Esophagus muscularis mucosa (tissue), 4 donors: ENCODE results near the gene TRHDE. TPM values are rescaled to one million over a fixed set of nuclear protein-coding genes. Genes with fewer than 3 reads are reported as not detected.

Experiments
- DNase-seq: peaks from one replicate; pipeline ENCODE4 v3.0.0-alpha.2; 2017; ENCODE audit errors: extremely low spot score
- H3K27ac ChIP-seq, 4 donors: fragments of 200-600 bp; sonication (generic); replicated peaks in 1 of 4; 1 replicate in 3 of 4; 2 replicates in 1 of 4; pipeline ENCODE4 v1.5.1; 2016 to 2019; ENCODE audit warnings: mild to moderate bottlenecking in 1 of 4
- H3K27me3 ChIP-seq, 4 donors: fragments of 200-600 bp; sonication (generic); one replicate each; pipeline versions ENCODE4 v1.5.1 to v1.6.0; 2016 to 2019
- H3K36me3 ChIP-seq, 4 donors: fragments of 200-600 bp; sonication (generic); one replicate each; pipeline ENCODE4 v1.5.1; 2016 to 2019
- H3K4me1 ChIP-seq, 4 donors: fragments of 200-600 bp; sonication (generic); one replicate each; pipeline ENCODE4 v1.5.1; 2016 to 2019
- H3K4me3 ChIP-seq, 4 donors: fragments of 200-600 bp; sonication (generic); 1 replicate in 2 of 4; 2 replicates in 2 of 4; pipeline ENCODE4 v1.5.1; 2016 to 2019; ENCODE audit warnings: mild to moderate bottlenecking in 4 of 4, moderate library complexity in 1 of 4
- H3K9me3 ChIP-seq, 4 donors: fragments of 200-600 bp; sonication (generic); 1 replicate in 3 of 4; 2 replicates in 1 of 4; pipeline ENCODE4 v1.5.1; 2016 to 2019
- EP300 ChIP-seq: sonication (generic); formaldehyde crosslinking; IDR thresholded peaks from one replicate; pipeline ENCODE4 v1.6.1; 2017; ENCODE audit warnings: antibody characterized with exemption
- POLR2A ChIP-seq: fragments of 450-650 bp; IDR thresholded peaks from one replicate; pipeline ENCODE4 v1.6.1; 2017; ENCODE audit warnings: antibody characterized with exemption, moderate library complexity, mild to moderate bottlenecking, low read depth
- POLR2AphosphoS5 ChIP-seq, 2 donors: sonication (generic); formaldehyde crosslinking; IDR thresholded peaks; one replicate each; pipeline ENCODE4 v1.6.1; 2017; ENCODE audit warnings: antibody characterized with exemption in 2 of 2
- WGBS: methylation state at CpG from one replicate; pipeline ENCODE4 v1.1.5; 2018; 5-methylcytosine and 5-hydroxymethylcytosine counted together
- intact Hi-C: fragments of 100-400 bp; cut with DNase I; formaldehyde crosslinking; loops from one replicate; pipeline ENCODE4 v1.15.1; 2023
- total RNA-seq, 4 donors: library from RNA; depleted of rRNA; stranded (reverse); fragments of >200 nt; gene quantifications; one replicate each; pipeline versions ENCODE4 v1.1.0 to v1.2.1, GENCODE V29; 2016
- TF ChIP-seq, protein P1 (sequence below), 3 experiments: fragments of 200-600 bp in 2 of 3; fragments of 450-650 bp in 1 of 3; sonication (generic) in 2 of 3; IDR thresholded peaks; one replicate each; pipeline ENCODE4 v1.5.1; 2017 to 2019; ENCODE audit warnings: antibody characterized with exemption in 3 of 3, mild to moderate bottlenecking in 2 of 3, moderate library complexity in 1 of 3

The TRHDE gene
- total RNA-seq, 4 donors from 2014 or later = 0.33 to 1.2 (median 0.74) TPM

DNA sequence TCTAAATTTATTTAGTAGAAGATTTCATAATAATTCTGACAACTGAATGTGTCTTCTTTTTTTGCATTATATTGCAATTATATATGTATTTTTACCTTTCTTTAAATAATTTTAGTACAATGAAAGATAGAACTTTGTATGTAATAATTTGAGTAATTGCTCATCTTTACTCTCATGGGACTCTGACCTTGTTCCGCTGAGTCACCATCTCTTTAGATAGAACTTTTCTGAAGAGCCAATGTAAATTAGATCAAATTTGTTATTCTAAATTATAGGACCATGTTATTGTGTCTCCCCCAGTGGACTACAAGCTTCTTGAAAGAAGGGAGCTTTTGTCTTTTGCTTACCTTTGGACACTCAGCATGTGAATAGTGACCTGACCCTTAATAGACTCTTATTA, 96.1 kb downstream of the TRHDE start:
- no peak for DNase-seq
- no peaks in the 10 kb centered on the region for H3K36me3 ChIP-seq
- H3K4me3 ChIP-seq = no peak overlapping the region
- TF ChIP-seq, protein P1, sequence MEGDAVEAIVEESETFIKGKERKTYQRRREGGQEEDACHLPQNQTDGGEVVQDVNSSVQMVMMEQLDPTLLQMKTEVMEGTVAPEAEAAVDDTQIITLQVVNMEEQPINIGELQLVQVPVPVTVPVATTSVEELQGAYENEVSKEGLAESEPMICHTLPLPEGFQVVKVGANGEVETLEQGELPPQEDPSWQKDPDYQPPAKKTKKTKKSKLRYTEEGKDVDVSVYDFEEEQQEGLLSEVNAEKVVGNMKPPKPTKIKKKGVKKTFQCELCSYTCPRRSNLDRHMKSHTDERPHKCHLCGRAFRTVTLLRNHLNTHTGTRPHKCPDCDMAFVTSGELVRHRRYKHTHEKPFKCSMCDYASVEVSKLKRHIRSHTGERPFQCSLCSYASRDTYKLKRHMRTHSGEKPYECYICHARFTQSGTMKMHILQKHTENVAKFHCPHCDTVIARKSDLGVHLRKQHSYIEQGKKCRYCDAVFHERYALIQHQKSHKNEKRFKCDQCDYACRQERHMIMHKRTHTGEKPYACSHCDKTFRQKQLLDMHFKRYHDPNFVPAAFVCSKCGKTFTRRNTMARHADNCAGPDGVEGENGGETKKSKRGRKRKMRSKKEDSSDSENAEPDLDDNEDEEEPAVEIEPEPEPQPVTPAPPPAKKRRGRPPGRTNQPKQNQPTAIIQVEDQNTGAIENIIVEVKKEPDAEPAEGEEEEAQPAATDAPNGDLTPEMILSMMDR (IDR thresholded peaks at IDR 0.05) = no peak
- TF ChIP-seq EP300 (no peak), POLR2A (no peak), POLR2AphosphoS5 (IDR thresholded peaks at IDR 0.05) (no peak)
- H3K27ac ChIP-seq = no peak overlapping the region
- 97% methylated on average over 1 of the region's 1 CpG for WGBS
- intact Hi-C loops = no loop called here
- peaks cover 0 to 9% (median 0%) of the 10 kb centered on the region in 4 donors for H3K4me1 ChIP-seq
- no peaks in the 10 kb centered on the region for H3K27me3 ChIP-seq
- no peaks in the 10 kb centered on the region for H3K9me3 ChIP-seq

DNA sequence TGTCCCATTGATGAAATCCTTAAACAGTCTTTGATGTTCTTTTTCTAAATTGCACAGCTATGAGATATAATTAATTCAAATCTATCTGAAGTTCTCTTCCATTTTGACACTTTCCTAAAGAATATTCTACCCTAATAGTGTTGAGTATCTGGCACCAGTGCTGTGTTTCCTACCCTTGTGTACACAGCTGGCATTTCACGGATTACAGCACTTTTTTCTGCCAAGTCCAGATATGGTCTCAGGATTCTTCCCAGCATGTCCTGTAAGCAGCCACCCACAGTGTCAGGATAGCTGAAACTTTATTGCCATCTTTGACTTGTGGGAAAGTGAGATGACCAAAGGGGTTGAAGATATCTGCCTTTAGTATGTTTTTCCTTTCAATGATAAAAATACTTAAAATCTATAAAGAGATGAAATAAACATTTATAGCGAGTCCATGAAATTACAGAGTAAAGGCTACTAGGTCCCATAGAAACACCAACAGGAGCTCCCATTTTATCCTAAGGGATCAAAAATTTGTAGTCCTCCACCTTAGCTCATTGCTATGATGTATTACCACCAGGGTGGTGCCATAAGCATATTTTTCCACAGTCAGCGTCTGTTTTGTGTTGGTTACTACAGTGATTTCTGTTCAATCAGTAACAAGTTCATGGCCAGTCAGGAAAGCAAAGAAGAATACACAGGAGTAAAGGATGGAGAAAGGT, 96.7 kb downstream of the TRHDE start:
- WGBS = 66% methylated on average over 3 of the region's 3 CpGs
- no peak for TF ChIP-seq EP300
- TF ChIP-seq, protein P1 (IDR thresholded peaks at IDR 0.05) = no peak
- TF ChIP-seq POLR2A = no peak
- no peak for TF ChIP-seq POLR2AphosphoS5 (IDR thresholded peaks at IDR 0.05)
- no peaks in the 10 kb centered on the region for H3K36me3 ChIP-seq
- no peaks in the 10 kb centered on the region for H3K9me3 ChIP-seq
- no peak for DNase-seq
- peaks cover 0 to 9% (median 0%) of the 10 kb centered on the region in 4 donors for H3K4me1 ChIP-seq
- intact Hi-C loops = no loop called here
- H3K27ac ChIP-seq = no peak overlapping the region
- H3K27me3 ChIP-seq = no peaks in the 10 kb centered on the region
- H3K4me3 ChIP-seq = no peak overlapping the region

DNA sequence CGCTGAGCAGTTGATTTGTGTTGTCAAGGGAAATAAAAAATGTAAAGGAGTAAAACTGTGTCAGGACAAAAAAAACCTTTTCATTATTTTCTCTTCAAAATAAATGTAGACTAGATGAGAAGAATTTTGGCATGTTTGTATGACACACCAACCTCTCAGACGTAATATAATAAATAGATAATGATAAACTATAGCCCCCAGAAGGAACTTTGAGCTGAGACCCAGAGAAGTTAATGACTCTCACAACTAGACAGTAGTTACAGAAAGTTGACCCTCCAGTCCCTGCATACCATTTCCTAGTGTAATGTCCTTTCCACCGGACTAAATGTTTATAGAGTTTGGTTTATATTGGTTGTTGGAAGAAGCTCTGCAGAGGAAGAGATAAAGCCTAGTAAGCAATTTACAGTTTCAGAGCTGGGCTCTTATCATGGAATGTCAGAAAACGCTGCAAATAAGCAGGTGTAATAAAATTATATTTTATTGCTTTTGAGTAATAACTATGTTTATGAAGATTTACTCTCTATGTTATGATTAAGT, 97.3 kb downstream of the TRHDE start:
- no peaks in the 10 kb centered on the region for H3K9me3 ChIP-seq
- H3K27me3 ChIP-seq = no peaks in the 10 kb centered on the region
- peaks cover 0 to 9% (median 0%) of the 10 kb centered on the region in 4 donors for H3K4me1 ChIP-seq
- H3K27ac ChIP-seq = no peak overlapping the region
- H3K4me3 ChIP-seq = no peak overlapping the region
- 30% methylated on average over 4 of the region's 4 CpGs for whole genome bisulfite sequencing
- TF ChIP-seq POLR2AphosphoS5 (IDR thresholded peaks at IDR 0.05) (no peak), EP300 (no peak), POLR2A (no peak)
- TF ChIP-seq, protein P1 (IDR thresholded peaks at IDR 0.05) = no peak
- no peak for DNase-seq
- no peaks in the 10 kb centered on the region for H3K36me3 ChIP-seq
- intact Hi-C loops = no loop called here

DNA sequence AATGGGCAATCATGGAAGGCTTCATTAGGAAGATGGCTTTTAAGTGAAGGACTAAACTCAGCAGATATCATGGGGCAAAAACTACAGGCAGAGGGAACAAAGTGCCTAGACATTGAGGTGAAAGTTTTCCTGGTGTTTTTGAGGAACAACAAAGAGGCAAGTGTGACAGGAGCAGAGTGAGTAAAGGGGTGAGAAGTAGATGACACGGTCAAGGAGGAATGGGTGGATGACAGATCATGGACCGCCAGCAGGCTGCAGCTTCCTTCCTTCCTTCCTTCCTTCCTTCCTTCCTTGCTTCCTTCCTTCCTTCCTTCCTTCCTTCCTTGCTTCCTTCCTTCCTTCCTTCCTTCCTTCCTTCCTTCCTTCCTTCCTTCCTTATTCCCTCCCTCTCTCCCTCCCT, 108.3 kb downstream of the TRHDE start:
- TF ChIP-seq POLR2A (no peak), EP300 (no peak), POLR2AphosphoS5 (IDR thresholded peaks at IDR 0.05) (no peak)
- TF ChIP-seq, protein P1 (IDR thresholded peaks at IDR 0.05) = no peak
- no peaks in the 10 kb centered on the region for H3K36me3 ChIP-seq
- no peaks in the 10 kb centered on the region for H3K27me3 ChIP-seq
- H3K9me3 ChIP-seq = no peaks in the 10 kb centered on the region
- intact Hi-C loops = no loop called here
- no peaks in the 10 kb centered on the region for H3K4me1 ChIP-seq
- WGBS = 82% methylated on average over 2 of the region's 2 CpGs
- H3K27ac ChIP-seq = no peak overlapping the region
- H3K4me3 ChIP-seq = no peak overlapping the region
- no peak for DNase-seq
